Progenitor cell of endocrine pancreas (in vitro differentiated cells): Measurements from ENCODE around the gene BLNK. TPM values are rescaled to one million over a fixed set of nuclear protein-coding genes. Genes with fewer than 3 reads are reported as not detected.

Experiments used
- DNase-seq: peaks from one replicate; pipeline ENCODE4 v3.0.0; 2021; ENCODE audit warnings: low spot score; ENCODE audit not compliant: unreplicated experiment
- H3K27ac Mint-ChIP-seq: 2 replicates; pipeline ENCODE4 v1.8.0; 2021; ENCODE audit warnings: mild to moderate bottlenecking, moderate library complexity, mixed read lengths
- H3K27me3 Mint-ChIP-seq: 2 replicates; pipeline ENCODE4 v1.8.0; 2021; ENCODE audit warnings: mixed read lengths
- H3K36me3 Mint-ChIP-seq: 2 replicates; pipeline ENCODE4 v1.8.0; 2022; ENCODE audit warnings: mixed read lengths; ENCODE audit not compliant: insufficient read depth
- H3K4me1 Mint-ChIP-seq: 2 replicates; pipeline ENCODE4 v1.8.0; 2021; ENCODE audit warnings: low read depth, mixed read lengths
- H3K4me3 Mint-ChIP-seq: 2 replicates; pipeline ENCODE4 v1.8.0; 2021; ENCODE audit warnings: low read depth, mild to moderate bottlenecking, moderate library complexity, mixed read lengths
- H3K9me3 Mint-ChIP-seq: 2 replicates; pipeline ENCODE4 v1.8.0; 2021; ENCODE audit warnings: low read depth, mixed read lengths
- CTCF ChIP-seq: fragments of 200-600 bp; sonication (generic); IDR thresholded peaks from one replicate; pipeline ENCODE4 v1.5.0; 2021; ENCODE audit warnings: antibody characterized with exemption, mild to moderate bottlenecking; ENCODE audit not compliant: unreplicated experiment
- total RNA-seq: library from RNA; stranded (reverse); gene quantifications from 2 replicates; pipeline ENCODE4 v1.2.1, GENCODE V29; 2021

Gene BLNK
- total RNA-seq, 1 donor from 2014 or later: 1.6 TPM

GRCh38 chr10:96227206-96227605, 44.2 kb downstream of the BLNK start:
- no peaks in the 10 kb centered on the region for H3K9me3 Mint-ChIP-seq
- H3K4me3 Mint-ChIP-seq: no peak overlapping the region
- H3K27ac Mint-ChIP-seq: no peak overlapping the region
- TF ChIP-seq CTCF: no peak
- no peak for DNase-seq
- H3K27me3 Mint-ChIP-seq: peaks cover 3% of the 10 kb centered on the region
- H3K4me1 Mint-ChIP-seq: no peaks in the 10 kb centered on the region
- H3K36me3 Mint-ChIP-seq: no peaks in the 10 kb centered on the region

- no peak overlapping the region for H3K4me3 Mint-ChIP-seq
- TF ChIP-seq CTCF: no peak
- no peaks in the 10 kb centered on the region for H3K9me3 Mint-ChIP-seq
- H3K27me3 Mint-ChIP-seq: peaks cover 7% of the 10 kb centered on the region
- H3K36me3 Mint-ChIP-seq: no peaks in the 10 kb centered on the region
- no peak for DNase-seq
- H3K27ac Mint-ChIP-seq: no peak overlapping the region
- no peaks in the 10 kb centered on the region for H3K4me1 Mint-ChIP-seq
Measured at GRCh38 chr10:96225119-96225518, 46.2 kb downstream of the BLNK start.

GRCh38 chr10:96222908-96223307, 48.5 kb downstream of the BLNK start:
- TF ChIP-seq CTCF: no peak
- H3K27ac Mint-ChIP-seq: no peak overlapping the region
- peaks cover 9% of the 10 kb centered on the region for H3K27me3 Mint-ChIP-seq
- H3K4me3 Mint-ChIP-seq: no peak overlapping the region
- DNase-seq: no peak
- no peaks in the 10 kb centered on the region for H3K36me3 Mint-ChIP-seq
- H3K9me3 Mint-ChIP-seq: no peaks in the 10 kb centered on the region
- no peaks in the 10 kb centered on the region for H3K4me1 Mint-ChIP-seq

GRCh38 chr10:96222441-96222840, 48.9 kb downstream of the BLNK start:
- Mint-ChIP-seq H3K4me1 (no peaks in the 10 kb centered on the region), H3K27me3 (peaks cover 9% of the 10 kb centered on the region), H3K27ac (no peak overlapping the region), H3K36me3 (no peaks in the 10 kb centered on the region), H3K4me3 (no peak overlapping the region), H3K9me3 (no peaks in the 10 kb centered on the region)
- TF ChIP-seq CTCF: no peak
- DNase-seq: no peak

GRCh38 chr10:96218826-96219225, 52.5 kb downstream of the BLNK start:
- TF ChIP-seq CTCF: no peak
- Mint-ChIP-seq H3K4me1 (no peaks in the 10 kb centered on the region), H3K27me3 (peaks cover 9% of the 10 kb centered on the region), H3K4me3 (no peak overlapping the region), H3K36me3 (no peaks in the 10 kb centered on the region), H3K9me3 (no peaks in the 10 kb centered on the region), H3K27ac (no peak overlapping the region)
- DNase-seq: no peak
